PC-9 (cell line): ENCODE results near the gene TMEM37. TPM values are rescaled to one million over a fixed set of nuclear protein-coding genes. Genes with fewer than 3 reads are reported as not detected.

Experiments
- BruUV-seq: library from RNA; stranded (reverse); fragments of 400-500 nt; replicated peaks from 2 replicates; lab custom pipeline; 2021; lab: Mats Ljungman, UMichigan
- CTCF ChIA-PET: fragments of 300-600 bp; sonication (Branson Sonifier 250); formaldehyde crosslinking; loops from one replicate; lab custom pipeline; 2022; ENCODE audit warnings: antibody characterized with exemption; lab: Charles Lee
- POLR2A ChIA-PET: fragments of 300-600 bp; sonication (Branson Sonifier 250); formaldehyde crosslinking; loops from one replicate; lab custom pipeline; 2022; ENCODE audit warnings: antibody characterized with exemption; ENCODE audit not compliant: unreplicated experiment; lab: Charles Lee
- DNase-seq, 2 experiments: peaks; one replicate each; pipeline versions ENCODE4 v3.0.0 to v3.0.0-alpha.2; 2015 to 2022; ENCODE audit warnings: mixed read lengths in 1 of 2
- H2AFZ ChIP-seq: fragments of 200-600 bp; sonication (generic); 2 replicates; pipeline ENCODE4 v1.8.1; 2017; ENCODE audit warnings: antibody characterized with exemption
- H3F3A ChIP-seq: fragments of 200-600 bp; sonication (generic); 2 replicates; pipeline ENCODE4 v1.8.1; 2017; ENCODE audit warnings: antibody characterized with exemption, mild to moderate bottlenecking, low read depth; ENCODE audit not compliant: insufficient read depth
- H3K27ac ChIP-seq: fragments of 200-600 bp; sonication (generic); 2 replicates; pipeline ENCODE4 v1.6.1; 2016; ENCODE audit warnings: mixed run types
- H3K27me3 ChIP-seq: fragments of 200-600 bp; sonication (generic); 2 replicates; pipeline ENCODE4 v1.6.1; 2016; ENCODE audit warnings: low read depth, mixed run types; ENCODE audit not compliant: insufficient read depth
- H3K36me3 ChIP-seq: fragments of 200-600 bp; sonication (generic); 2 replicates; pipeline ENCODE4 v1.6.1; 2016; ENCODE audit warnings: low read depth, mixed run types
- H3K4me1 ChIP-seq: fragments of 200-600 bp; sonication (generic); replicated peaks from 2 replicates; pipeline ENCODE4 v1.6.1; 2016; ENCODE audit warnings: mixed run types; ENCODE audit not compliant: insufficient read depth
- H3K4me2 ChIP-seq: fragments of 200-600 bp; sonication (generic); 2 replicates; pipeline ENCODE4 v1.6.1; 2017; ENCODE audit warnings: mixed run types
- H3K4me3 ChIP-seq: fragments of 200-600 bp; sonication (generic); 2 replicates; pipeline ENCODE4 v1.6.1; 2016; ENCODE audit warnings: mixed run types
- H3K79me2 ChIP-seq: fragments of 200-600 bp; sonication (generic); 2 replicates; pipeline ENCODE4 v1.6.1; 2017; ENCODE audit warnings: low read depth, mixed run types
- H3K9me2 ChIP-seq: fragments of 200-600 bp; sonication (generic); 2 replicates; pipeline ENCODE4 v1.8.1; 2017; ENCODE audit warnings: mild to moderate bottlenecking; ENCODE audit not compliant: insufficient read depth
- H3K9me3 ChIP-seq: fragments of 200-600 bp; sonication (generic); 2 replicates; pipeline ENCODE4 v1.8.1; 2016; ENCODE audit warnings: low read depth; ENCODE audit not compliant: insufficient read depth
- H4K20me1 ChIP-seq: fragments of 200-600 bp; sonication (generic); 2 replicates; pipeline ENCODE4 v1.8.1; 2017; ENCODE audit not compliant: insufficient read depth
- CTCF ChIP-seq: fragments of 200-600 bp; sonication (generic); conservative IDR thresholded peaks from 2 replicates; pipeline ENCODE4 v1.6.1; 2017; ENCODE audit warnings: mixed run types, antibody characterized with exemption, mild to moderate bottlenecking, moderate library complexity
- EZH2 ChIP-seq: fragments of 200-600 bp; sonication (generic); IDR thresholded peaks from 2 replicates; pipeline ENCODE4 v1.8.0; 2017; ENCODE audit warnings: antibody characterized with exemption, low read depth
- intact Hi-C: fragments of 100-400 bp; cut with micrococcal nuclease; formaldehyde crosslinking; loops from one replicate; pipeline ENCODE4 v1.10.0; 2022; ENCODE audit not compliant: unreplicated experiment
- total RNA-seq: library from RNA; stranded (reverse); gene quantifications from 2 replicates; pipeline ENCODE4 v1.2.3, GENCODE V29; 2021

Gene TMEM37
- total RNA-seq, 1 experiment from 2014 or later, result 1.2 TPM

- Histone ChIP-seq H3K4me2 (no peak overlapping the region), H3K36me3 (no peaks in the 10 kb centered on the region), H3K27me3 (no peaks in the 10 kb centered on the region; the same call in 1 of the 2 replicates), H3K27ac (no peak overlapping the region), H3K4me3 (no peak overlapping the region), H3F3A (no peaks in the 10 kb centered on the region), H3K9me3 (no peaks in the 10 kb centered on the region), H3K79me2 (no peaks in the 10 kb centered on the region), H2AFZ (no peak overlapping the region), H4K20me1 (no peaks in the 10 kb centered on the region), H3K9me2 (no peaks in the 10 kb centered on the region), H3K4me1 (no peaks in the 10 kb centered on the region)
- BruUV-seq, result no TSS peak
- CTCF ChIA-PET, result no interaction called here
- intact Hi-C loops, result no loop called here
- POLR2A ChIA-PET, result no interaction called here
- no peak for DNase-seq
- no peak for TF ChIP-seq CTCF
- TF ChIP-seq EZH2, result no peak
Measured at GRCh38 chr2:119436993-119437772, 5.5 kb downstream of the TMEM37 start.

- intact Hi-C loops, result no loop called here
- no peaks in the 10 kb centered on the region for H3F3A ChIP-seq
- H3K4me1 ChIP-seq, result no peaks in the 10 kb centered on the region
- no peak for DNase-seq
- no TSS peak for BruUV-seq
- H3K9me3 ChIP-seq, result no peaks in the 10 kb centered on the region
- CTCF ChIA-PET, result no interaction called here
- no peaks in the 10 kb centered on the region for H3K36me3 ChIP-seq
- no peaks in the 10 kb centered on the region for H4K20me1 ChIP-seq
- H3K9me2 ChIP-seq, result no peaks in the 10 kb centered on the region
- H3K27me3 ChIP-seq, result no peaks in the 10 kb centered on the region; the same call in 1 of the 2 replicates
- TF ChIP-seq EZH2, result no peak
- no peak for TF ChIP-seq CTCF
- no peak overlapping the region for H3K4me2 ChIP-seq
- H3K27ac ChIP-seq, result no peak overlapping the region
- no peak overlapping the region for H2AFZ ChIP-seq
- no peak overlapping the region for H3K4me3 ChIP-seq
- POLR2A ChIA-PET, result no interaction called here
- no peaks in the 10 kb centered on the region for H3K79me2 ChIP-seq
Measured at GRCh38 chr2:119438128-119438656, 6.5 kb downstream of the TMEM37 start.

GRCh38 chr2:119438726-119439284, 7.2 kb downstream of the TMEM37 start:
- Histone ChIP-seq H3K4me1 (no peaks in the 10 kb centered on the region), H3K36me3 (no peaks in the 10 kb centered on the region), H3K9me3 (no peaks in the 10 kb centered on the region), H4K20me1 (no peaks in the 10 kb centered on the region), H3K4me2 (no peak overlapping the region), H3K79me2 (no peaks in the 10 kb centered on the region), H3K9me2 (no peaks in the 10 kb centered on the region), H3F3A (no peaks in the 10 kb centered on the region), H3K27me3 (no peaks in the 10 kb centered on the region; the same call in 1 of the 2 replicates), H3K27ac (no peak overlapping the region), H3K4me3 (no peak overlapping the region), H2AFZ (no peak overlapping the region)
- no peak for DNase-seq
- ChIA-PET CTCF (no interaction called here), POLR2A (no interaction called here)
- no TSS peak for BruUV-seq
- TF ChIP-seq EZH2 (no peak), CTCF (no peak)
- intact Hi-C loops, result no loop called here
